Liver (tissue), 3 donors: ENCODE results near the gene MUSK.

Source experiments
- CTCF ChIP-seq: fragments of 150-350 bp; IDR thresholded peaks from 2 replicates; pipeline ENCODE4 v1.5.1; 2017; ENCODE audit warnings: improper control_type of control experiment, low read depth, low read length; ENCODE audit not compliant: missing input control
- RAD21 ChIP-seq, 2 donors: IDR thresholded peaks; 2 replicates each; pipeline ENCODE4 v1.6.1; 2016; ENCODE audit warnings: antibody characterized with exemption in 2 of 2, mild to moderate bottlenecking in 2 of 2
- REST ChIP-seq: IDR thresholded peaks from 2 replicates; pipeline ENCODE4 v1.6.1; 2016; ENCODE audit warnings: antibody characterized with exemption, mild to moderate bottlenecking
- TAF1 ChIP-seq: conservative IDR thresholded peaks from 2 replicates; pipeline ENCODE4 v1.6.1; 2016; ENCODE audit warnings: antibody characterized with exemption, mild to moderate bottlenecking
- TF ChIP-seq, protein P1 (sequence below): IDR thresholded peaks from 2 replicates; pipeline ENCODE4 v1.6.1; 2016; ENCODE audit warnings: antibody characterized with exemption
- TF ChIP-seq, protein P2 (sequence below): IDR thresholded peaks from 2 replicates; pipeline ENCODE4 v1.6.1; 2016; ENCODE audit warnings: antibody characterized with exemption
- donor health status: healthy.
- donor health status: healthy.

DNA sequence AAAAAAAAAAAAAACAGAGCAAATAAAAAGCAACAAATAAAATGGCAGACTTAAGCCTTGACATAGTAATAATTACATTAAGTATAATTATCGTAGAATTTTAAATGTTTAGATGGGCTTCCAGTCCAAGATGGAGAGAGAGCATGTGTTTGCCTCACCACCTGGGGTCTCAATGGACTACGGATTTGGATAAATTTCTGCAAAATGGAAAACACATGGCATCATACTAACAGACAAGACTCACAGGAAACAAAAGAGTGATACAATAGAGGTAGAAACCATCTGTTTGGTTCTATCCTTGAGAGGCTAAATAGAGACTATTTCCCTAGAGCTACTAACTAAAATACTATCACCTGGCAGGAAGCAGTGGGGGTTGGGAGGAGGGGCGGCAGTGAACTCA, 144.3 kb downstream of the MUSK start:
- TF ChIP-seq CTCF (no peak), REST (no peak), RAD21 (IDR thresholded peaks at IDR 0.05) (no peak), TAF1 (no peak)
- TF ChIP-seq, protein P1, sequence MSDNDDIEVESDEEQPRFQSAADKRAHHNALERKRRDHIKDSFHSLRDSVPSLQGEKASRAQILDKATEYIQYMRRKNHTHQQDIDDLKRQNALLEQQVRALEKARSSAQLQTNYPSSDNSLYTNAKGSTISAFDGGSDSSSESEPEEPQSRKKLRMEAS: no peak
- TF ChIP-seq, protein P2, sequence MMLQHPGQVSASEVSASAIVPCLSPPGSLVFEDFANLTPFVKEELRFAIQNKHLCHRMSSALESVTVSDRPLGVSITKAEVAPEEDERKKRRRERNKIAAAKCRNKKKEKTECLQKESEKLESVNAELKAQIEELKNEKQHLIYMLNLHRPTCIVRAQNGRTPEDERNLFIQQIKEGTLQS: no peak
